Neural progenitor cell (in vitro differentiated cells): ENCODE measurements around the gene PEX1. TPM values are rescaled to one million over a fixed set of nuclear protein-coding genes. Genes with fewer than 3 reads are reported as not detected.
"Not testable (repeated sequence)": the region's sequence is repeated elsewhere in the genome, so short reads cannot be mapped to it uniquely, and the experiment has no call there.

Experiments used
- DNase-seq: peaks from one replicate; pipeline ENCODE4 v3.0.0-alpha.2; 2016; ENCODE audit warnings: low spot score
- H2AFZ ChIP-seq: fragments of 200-600 bp; sonication (generic); replicated peaks from 2 replicates; pipeline ENCODE4 v1.6.1; 2016; ENCODE audit warnings: antibody characterized with exemption
- H3F3A ChIP-seq: fragments of 200-600 bp; sonication (generic); 2 replicates; pipeline ENCODE4 v1.6.1; 2016; ENCODE audit warnings: antibody characterized with exemption, low read depth
- H3K27ac ChIP-seq: fragments of 200-600 bp; sonication (generic); 2 replicates; pipeline ENCODE4 v1.5.1; 2016; ENCODE audit warnings: mild to moderate bottlenecking
- H3K27me3 ChIP-seq: fragments of 200-600 bp; sonication (generic); 2 replicates; pipeline ENCODE4 v1.6.1; 2016; ENCODE audit warnings: mild to moderate bottlenecking, moderate library complexity
- H3K36me3 ChIP-seq: fragments of 200-600 bp; sonication (generic); 2 replicates; pipeline ENCODE4 v1.5.1; 2016
- H3K4me1 ChIP-seq: fragments of 200-600 bp; sonication (generic); 2 replicates; pipeline ENCODE4 v1.6.1; 2016; ENCODE audit warnings: mixed run types
- H3K4me2 ChIP-seq: fragments of 200-600 bp; sonication (generic); 2 replicates; pipeline ENCODE4 v1.6.1; 2016
- H3K4me3 ChIP-seq: fragments of 200-600 bp; sonication (generic); 2 replicates; pipeline ENCODE4 v1.5.1; 2016
- H3K79me2 ChIP-seq: fragments of 200-600 bp; sonication (generic); 2 replicates; pipeline ENCODE4 v1.6.1; 2016; ENCODE audit warnings: low read depth
- H3K9ac ChIP-seq: fragments of 200-600 bp; sonication (generic); 2 replicates; pipeline ENCODE4 v1.6.1; 2016
- H3K9me3 ChIP-seq: fragments of 200-600 bp; sonication (generic); 2 replicates; pipeline ENCODE4 v1.5.1; 2016; ENCODE audit warnings: low read depth
- H4K20me1 ChIP-seq: fragments of 200-600 bp; sonication (generic); 2 replicates; pipeline ENCODE4 v1.6.1; 2016; ENCODE audit warnings: low read depth
- H3K27ac Mint-ChIP-seq: 3 replicates; pipeline ENCODE4 v1.8.0; 2021; ENCODE audit warnings: mixed read lengths
- H3K27me3 Mint-ChIP-seq: 2 replicates; pipeline ENCODE4 v1.8.0; 2022; ENCODE audit warnings: low read depth, mild to moderate bottlenecking, inconsistent platforms, moderate library complexity, mixed read lengths; ENCODE audit not compliant: insufficient read depth
- H3K36me3 Mint-ChIP-seq: 3 replicates; pipeline ENCODE4 v1.8.0; 2021; ENCODE audit warnings: mixed read lengths
- H3K4me1 Mint-ChIP-seq: 3 replicates; pipeline ENCODE4 v1.8.0; 2021; ENCODE audit warnings: mixed read lengths
- H3K4me3 Mint-ChIP-seq: 3 replicates; pipeline ENCODE4 v1.8.0; 2021; ENCODE audit warnings: mild to moderate bottlenecking, moderate library complexity, mixed read lengths
- H3K9me3 Mint-ChIP-seq: 3 replicates; pipeline ENCODE4 v1.8.0; 2020; ENCODE audit warnings: mixed read lengths
- EZH2 ChIP-seq: fragments of 200-600 bp; sonication (generic); IDR thresholded peaks from 2 replicates; pipeline ENCODE4 v1.6.1; 2017; ENCODE audit warnings: antibody characterized with exemption, mild to moderate bottlenecking, moderate library complexity
- EZH2phosphoT487 ChIP-seq: fragments of 200-600 bp; sonication (generic); IDR thresholded peaks from 2 replicates; pipeline ENCODE4 v1.6.1; 2017; ENCODE audit warnings: antibody characterized with exemption
- total RNA-seq: library from RNA; depleted of rRNA; stranded (reverse); fragments of >200 nt; gene quantifications from 2 replicates; pipeline ENCODE4 v1.2.3, GENCODE V29; 2015; ENCODE audit warnings: low replicate concordance
- TF ChIP-seq, protein P1 (sequence below): fragments of 200-600 bp; sonication (generic); IDR thresholded peaks from 2 replicates; pipeline ENCODE4 v1.5.1; 2017; ENCODE audit warnings: antibody characterized with exemption, mild to moderate bottlenecking

The PEX1 gene
- total RNA-seq, 1 donor from 2014 or later, result 67.6 TPM

DNA sequence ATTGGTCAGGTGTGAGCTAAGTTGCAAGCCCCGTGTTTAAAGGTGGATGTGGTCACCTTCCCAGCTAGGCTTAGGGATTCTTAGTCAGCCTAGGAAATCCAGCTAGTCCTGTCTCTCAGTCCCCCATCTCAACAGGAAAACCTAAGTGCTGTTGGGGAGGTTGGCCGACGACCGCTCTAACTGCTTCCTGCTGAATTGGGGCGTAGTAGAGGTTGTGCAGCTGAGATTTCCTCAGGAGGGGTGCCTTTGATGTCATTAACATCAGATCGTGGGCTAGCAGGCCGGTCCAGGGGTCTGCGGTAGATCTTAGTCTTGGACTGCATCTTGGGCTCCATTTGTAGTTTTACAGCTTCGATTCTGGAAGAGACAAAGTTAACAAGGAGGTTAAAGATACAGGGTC lies 59.7 kb downstream of the PEX1 start:
- H3K27me3 ChIP-seq, H3K4me3 Mint-ChIP-seq, H3F3A ChIP-seq, H3K4me2 ChIP-seq, H3K36me3 ChIP-seq, H3K27ac ChIP-seq, H3K9ac ChIP-seq, H4K20me1 ChIP-seq, H3K27ac Mint-ChIP-seq, H3K9me3 ChIP-seq, H3K4me1 Mint-ChIP-seq, H2AFZ ChIP-seq, DNase-seq, H3K27me3 Mint-ChIP-seq, H3K4me3 ChIP-seq, H3K4me1 ChIP-seq, H3K79me2 ChIP-seq: not testable (repeated sequence)
- Mint-ChIP-seq H3K36me3 (peaks cover 12% of the 10 kb centered on the region), H3K9me3 (peaks cover 21% of the 10 kb centered on the region)

DNA sequence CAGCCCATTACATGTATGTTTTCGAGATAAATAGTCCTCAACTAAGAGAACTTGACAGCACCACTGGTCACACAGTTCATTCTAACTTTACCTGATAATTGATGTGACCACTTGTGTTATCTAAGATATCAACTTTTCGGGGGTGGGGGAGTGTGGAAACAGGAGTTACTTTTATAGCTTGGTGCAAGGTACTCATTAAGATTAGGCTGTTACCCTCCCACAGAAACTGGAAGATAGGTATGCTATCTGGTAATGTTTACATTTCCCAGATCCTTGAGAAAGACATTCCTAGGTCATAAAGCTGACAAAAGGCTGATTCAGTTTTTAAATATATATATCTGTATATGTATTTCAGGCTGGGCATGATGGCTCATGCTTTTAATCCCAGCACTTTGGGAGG lies 61.6 kb downstream of the PEX1 start:
- H3K9me3 ChIP-seq, result no peaks in the 10 kb centered on the region
- Mint-ChIP-seq H3K9me3 (peaks cover 21% of the 10 kb centered on the region), H3K36me3 (peaks cover 17% of the 10 kb centered on the region), H3K4me1 (no peaks in the 10 kb centered on the region), H3K27ac (no peak overlapping the region), H3K27me3 (no peaks in the 10 kb centered on the region), H3K4me3 (no peak overlapping the region)
- H3K36me3 ChIP-seq, result no peaks in the 10 kb centered on the region
- H2AFZ ChIP-seq, result no peak overlapping the region
- H3K4me3 ChIP-seq, result no peak overlapping the region
- H3K79me2 ChIP-seq, result no peaks in the 10 kb centered on the region
- H4K20me1 ChIP-seq, result no peaks in the 10 kb centered on the region
- no peaks in the 10 kb centered on the region for H3F3A ChIP-seq
- no peak for DNase-seq
- no peaks in the 10 kb centered on the region for H3K27me3 ChIP-seq
- no peak overlapping the region for H3K9ac ChIP-seq
- H3K4me2 ChIP-seq, result no peak overlapping the region
- TF ChIP-seq, protein P1, sequence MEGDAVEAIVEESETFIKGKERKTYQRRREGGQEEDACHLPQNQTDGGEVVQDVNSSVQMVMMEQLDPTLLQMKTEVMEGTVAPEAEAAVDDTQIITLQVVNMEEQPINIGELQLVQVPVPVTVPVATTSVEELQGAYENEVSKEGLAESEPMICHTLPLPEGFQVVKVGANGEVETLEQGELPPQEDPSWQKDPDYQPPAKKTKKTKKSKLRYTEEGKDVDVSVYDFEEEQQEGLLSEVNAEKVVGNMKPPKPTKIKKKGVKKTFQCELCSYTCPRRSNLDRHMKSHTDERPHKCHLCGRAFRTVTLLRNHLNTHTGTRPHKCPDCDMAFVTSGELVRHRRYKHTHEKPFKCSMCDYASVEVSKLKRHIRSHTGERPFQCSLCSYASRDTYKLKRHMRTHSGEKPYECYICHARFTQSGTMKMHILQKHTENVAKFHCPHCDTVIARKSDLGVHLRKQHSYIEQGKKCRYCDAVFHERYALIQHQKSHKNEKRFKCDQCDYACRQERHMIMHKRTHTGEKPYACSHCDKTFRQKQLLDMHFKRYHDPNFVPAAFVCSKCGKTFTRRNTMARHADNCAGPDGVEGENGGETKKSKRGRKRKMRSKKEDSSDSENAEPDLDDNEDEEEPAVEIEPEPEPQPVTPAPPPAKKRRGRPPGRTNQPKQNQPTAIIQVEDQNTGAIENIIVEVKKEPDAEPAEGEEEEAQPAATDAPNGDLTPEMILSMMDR, result no peak
- no peak for TF ChIP-seq EZH2phosphoT487
- TF ChIP-seq EZH2, result no peak
- no peak overlapping the region for H3K27ac ChIP-seq
- H3K4me1 ChIP-seq, result no peaks in the 10 kb centered on the region

- Mint-ChIP-seq H3K9me3 (peaks cover 19% of the 10 kb centered on the region), H3K27ac (no peak overlapping the region), H3K4me3 (no peak overlapping the region), H3K36me3 (peaks cover 13% of the 10 kb centered on the region), H3K27me3 (no peaks in the 10 kb centered on the region), H3K4me1 (peaks cover 4% of the 10 kb centered on the region)
- Histone ChIP-seq H3K27ac (no peak overlapping the region), H3K4me1 (no peaks in the 10 kb centered on the region), H3K4me2 (no peak overlapping the region), H3K9me3 (no peaks in the 10 kb centered on the region), H3F3A (peaks cover 8% of the 10 kb centered on the region), H3K79me2 (no peaks in the 10 kb centered on the region), H3K9ac (no peak overlapping the region), H3K27me3 (no peaks in the 10 kb centered on the region), H2AFZ (no peak overlapping the region), H3K36me3 (no peaks in the 10 kb centered on the region), H4K20me1 (no peaks in the 10 kb centered on the region), H3K4me3 (no peak overlapping the region)
- no peak for TF ChIP-seq EZH2phosphoT487
- TF ChIP-seq, protein P1, result no peak
- no peak for TF ChIP-seq EZH2
- DNase-seq, result no peak
Observed at GRCh38 chr7:92464515-92464914, 63.8 kb downstream of the PEX1 start.

DNA sequence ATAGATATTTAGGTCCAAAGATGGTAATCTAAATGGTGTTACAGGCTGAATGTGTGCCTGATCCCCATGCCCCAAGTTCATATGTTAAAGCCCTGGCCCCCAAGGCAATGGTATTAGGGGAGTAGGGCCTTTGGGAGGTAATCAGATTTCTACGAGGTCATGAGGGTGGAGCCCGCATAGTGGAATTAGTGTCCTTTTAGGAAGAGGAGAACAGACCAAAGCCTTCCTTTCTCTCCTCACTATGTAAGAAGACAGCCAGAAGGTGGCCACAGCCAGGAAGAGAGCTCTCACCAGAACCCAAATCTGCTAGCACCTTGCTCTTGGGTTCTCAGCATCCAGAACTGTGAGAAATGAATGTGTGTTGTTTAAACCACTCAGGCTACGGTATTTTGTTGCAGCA lies 65.8 kb downstream of the PEX1 start:
- H3K27me3 Mint-ChIP-seq, result no peaks in the 10 kb centered on the region
- Histone ChIP-seq H3K9ac (no peak overlapping the region), H3F3A (peaks cover 24% of the 10 kb centered on the region), H3K9me3 (no peaks in the 10 kb centered on the region), H3K4me3 (no peak overlapping the region), H3K4me2 (no peak overlapping the region), H3K4me1 (no peaks in the 10 kb centered on the region), H2AFZ (no peak overlapping the region), H3K79me2 (no peaks in the 10 kb centered on the region), H4K20me1 (no peaks in the 10 kb centered on the region), H3K36me3 (no peaks in the 10 kb centered on the region), H3K27ac (no peak overlapping the region), H3K27me3 (no peaks in the 10 kb centered on the region)
- TF ChIP-seq EZH2phosphoT487 (no peak), EZH2 (no peak)
- TF ChIP-seq, protein P1, result no peak
- H3K9me3 Mint-ChIP-seq, result peaks cover 2% of the 10 kb centered on the region
- H3K27ac Mint-ChIP-seq, result no peak overlapping the region
- H3K4me1 Mint-ChIP-seq, result peaks cover 4% of the 10 kb centered on the region
- DNase-seq, result no peak
- peaks cover 9% of the 10 kb centered on the region for H3K36me3 Mint-ChIP-seq
- no peak overlapping the region for H3K4me3 Mint-ChIP-seq
